Measurements from ENCODE around the gene FOXP3.

DNA sequence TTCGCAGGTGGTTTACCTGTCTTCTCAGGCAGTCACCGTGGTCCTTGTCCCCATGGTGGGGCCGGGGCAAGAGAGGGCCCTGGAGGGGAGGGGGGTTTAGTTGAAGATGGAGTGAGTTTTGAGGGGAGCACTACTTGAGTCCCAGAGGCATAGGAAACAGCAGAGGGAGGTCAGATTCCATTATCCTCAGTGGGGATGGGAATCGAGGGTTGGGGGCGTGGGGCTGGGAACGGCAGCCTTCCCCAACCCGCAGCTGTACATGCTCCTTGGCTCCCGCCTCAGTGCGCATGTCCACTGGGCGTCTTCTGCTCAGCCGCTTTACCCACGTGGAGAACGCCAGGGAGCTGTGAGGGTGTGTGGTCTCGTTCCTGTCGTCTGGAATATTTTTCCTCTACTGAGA is 38.8 kb upstream of the FOXP3 start, which contains the start of gene GAGE10:
- TF ChIP-seq, protein P1, sequence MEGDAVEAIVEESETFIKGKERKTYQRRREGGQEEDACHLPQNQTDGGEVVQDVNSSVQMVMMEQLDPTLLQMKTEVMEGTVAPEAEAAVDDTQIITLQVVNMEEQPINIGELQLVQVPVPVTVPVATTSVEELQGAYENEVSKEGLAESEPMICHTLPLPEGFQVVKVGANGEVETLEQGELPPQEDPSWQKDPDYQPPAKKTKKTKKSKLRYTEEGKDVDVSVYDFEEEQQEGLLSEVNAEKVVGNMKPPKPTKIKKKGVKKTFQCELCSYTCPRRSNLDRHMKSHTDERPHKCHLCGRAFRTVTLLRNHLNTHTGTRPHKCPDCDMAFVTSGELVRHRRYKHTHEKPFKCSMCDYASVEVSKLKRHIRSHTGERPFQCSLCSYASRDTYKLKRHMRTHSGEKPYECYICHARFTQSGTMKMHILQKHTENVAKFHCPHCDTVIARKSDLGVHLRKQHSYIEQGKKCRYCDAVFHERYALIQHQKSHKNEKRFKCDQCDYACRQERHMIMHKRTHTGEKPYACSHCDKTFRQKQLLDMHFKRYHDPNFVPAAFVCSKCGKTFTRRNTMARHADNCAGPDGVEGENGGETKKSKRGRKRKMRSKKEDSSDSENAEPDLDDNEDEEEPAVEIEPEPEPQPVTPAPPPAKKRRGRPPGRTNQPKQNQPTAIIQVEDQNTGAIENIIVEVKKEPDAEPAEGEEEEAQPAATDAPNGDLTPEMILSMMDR (IDR thresholded peaks at IDR 0.05; ENCODE audit: extremely low read depth in 1 of 2, insufficient read depth in 1 of 2, low read depth in 1 of 2, low read length in 2 of 2) = no peak
- TF ChIP-seq POLR2A (IDR thresholded peaks at IDR 0.05; ENCODE audit: low read depth, low read length) (no peak), POLR2AphosphoS5 (IDR thresholded peaks at IDR 0.05; ENCODE audit: insufficient read depth, low read depth, low read length) (no peak)

All from endothelial cell of umbilical vein (primary cell).